Activated naive CD4-positive, alpha-beta T cell treated with anti-CD3 and anti-CD28 coated beads, Interleukin-2, amount 50 U/mL, for 16 hours (primary cell): ENCODE data around the gene HRH3.

Source experiments
- DNase-seq: peaks from one replicate; pipeline ENCODE4 v3.0.0-alpha.2; 2020

The HRH3 gene

GRCh38 chr20:62197311-62197710 is 22.8 kb downstream of the HRH3 start:
- DNase-seq = no peak

DNA sequence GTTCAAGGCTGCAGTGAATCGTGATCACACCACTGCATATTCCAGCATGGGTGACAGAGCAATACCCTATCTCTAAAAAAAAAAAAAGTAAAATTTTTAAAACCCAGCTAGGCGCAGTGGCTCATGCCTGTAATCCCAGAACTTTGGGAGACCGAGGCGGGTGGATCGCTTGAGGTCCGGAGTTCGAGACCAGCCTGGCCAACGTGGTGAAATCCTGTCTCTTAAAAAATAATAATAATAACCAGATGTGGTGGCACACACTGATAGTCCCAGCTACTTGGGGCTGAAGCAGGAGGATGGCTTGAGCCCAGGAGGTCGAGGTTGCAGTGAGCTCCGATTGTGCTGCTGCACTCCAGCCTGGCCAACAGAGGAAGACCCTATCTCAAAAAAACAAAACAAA is 23.8 kb downstream of the HRH3 start:
- DNase-seq = no peak

DNA sequence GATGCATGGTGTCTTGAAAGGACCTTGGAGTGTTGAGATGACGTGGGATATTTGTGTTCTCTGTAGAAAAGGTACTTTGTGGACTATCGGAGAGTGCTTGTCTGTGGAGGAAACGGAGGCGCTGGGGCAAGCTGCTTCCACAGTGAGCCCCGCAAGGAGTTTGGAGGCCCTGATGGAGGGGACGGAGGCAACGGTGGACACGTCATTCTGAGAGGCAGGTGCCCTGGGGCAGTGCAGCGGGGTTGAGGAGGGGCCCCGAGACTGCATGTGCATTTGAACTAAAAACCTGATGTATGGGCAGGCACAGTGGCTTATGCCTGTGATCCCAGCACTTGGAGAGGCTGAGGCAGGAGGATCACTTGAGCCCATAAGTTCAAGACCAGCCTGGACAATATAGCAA is 24.3 kb downstream of the HRH3 start:
- DNase-seq = no peak

DNA sequence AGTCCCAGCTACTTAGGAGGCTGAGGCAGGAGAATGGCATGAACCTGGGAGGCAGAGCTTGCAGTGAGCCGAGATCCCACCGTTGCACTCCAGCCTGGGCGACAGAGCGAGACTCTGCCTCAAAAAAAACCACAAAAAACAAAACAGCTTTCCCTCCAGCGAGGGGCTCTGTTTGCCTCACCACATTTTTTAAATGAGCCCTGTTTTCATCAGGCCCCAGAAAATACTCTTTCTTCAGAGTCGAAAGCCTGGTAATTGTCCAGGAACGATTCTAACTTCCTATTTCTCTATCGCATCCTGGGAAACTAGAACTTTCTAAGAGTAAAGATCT is 25.0 kb downstream of the HRH3 start:
- DNase-seq = no peak

DNA sequence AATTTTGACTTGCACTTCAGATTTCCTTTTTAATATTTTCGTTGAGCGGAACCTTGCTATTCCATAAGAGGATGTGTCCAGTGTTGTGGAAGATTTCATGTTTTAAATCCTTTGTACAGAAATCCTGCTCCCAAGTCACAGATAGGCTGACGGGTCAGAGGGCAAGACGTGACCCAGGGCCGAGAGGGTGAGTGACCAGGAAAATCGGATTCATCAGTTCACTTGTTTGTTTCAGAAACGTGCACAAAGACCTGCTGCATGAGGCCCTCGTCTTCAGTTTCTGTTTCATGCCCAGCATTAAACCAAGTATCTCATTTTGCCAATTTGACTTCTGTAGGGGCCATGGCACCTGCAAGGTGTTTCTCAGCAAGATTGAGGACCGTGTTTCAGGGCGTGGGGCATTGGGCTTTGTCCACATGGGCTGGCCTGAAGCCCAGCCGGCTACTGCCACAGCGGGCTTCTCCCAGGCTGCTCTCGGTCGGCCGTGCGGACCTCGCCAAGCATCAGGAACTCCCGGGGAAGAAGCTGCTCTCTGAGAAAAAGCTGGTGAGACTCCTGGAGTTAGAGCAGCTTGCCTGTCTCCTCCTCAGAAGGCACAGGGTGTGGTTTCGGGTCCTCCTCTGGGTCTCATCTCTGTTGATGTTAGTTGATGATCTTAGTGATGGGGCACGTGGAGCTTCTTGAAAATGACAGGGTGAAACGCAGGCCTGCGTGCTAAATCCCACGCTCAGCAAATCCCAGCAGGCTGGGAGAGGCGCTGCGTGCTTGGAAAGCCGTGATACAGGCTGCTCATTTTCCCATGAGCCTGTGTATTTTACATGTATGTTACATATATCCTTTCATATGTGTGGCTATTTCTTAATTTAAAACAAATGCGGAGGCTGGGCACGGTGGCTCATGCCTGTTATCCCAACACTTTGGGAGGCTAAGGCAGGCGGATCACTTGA is 26.7 kb downstream of the HRH3 start:
- DNase-seq = no peak

GRCh38 chr20:62192635-62193034 is 27.4 kb downstream of the HRH3 start:
- no peak for DNase-seq

DNA sequence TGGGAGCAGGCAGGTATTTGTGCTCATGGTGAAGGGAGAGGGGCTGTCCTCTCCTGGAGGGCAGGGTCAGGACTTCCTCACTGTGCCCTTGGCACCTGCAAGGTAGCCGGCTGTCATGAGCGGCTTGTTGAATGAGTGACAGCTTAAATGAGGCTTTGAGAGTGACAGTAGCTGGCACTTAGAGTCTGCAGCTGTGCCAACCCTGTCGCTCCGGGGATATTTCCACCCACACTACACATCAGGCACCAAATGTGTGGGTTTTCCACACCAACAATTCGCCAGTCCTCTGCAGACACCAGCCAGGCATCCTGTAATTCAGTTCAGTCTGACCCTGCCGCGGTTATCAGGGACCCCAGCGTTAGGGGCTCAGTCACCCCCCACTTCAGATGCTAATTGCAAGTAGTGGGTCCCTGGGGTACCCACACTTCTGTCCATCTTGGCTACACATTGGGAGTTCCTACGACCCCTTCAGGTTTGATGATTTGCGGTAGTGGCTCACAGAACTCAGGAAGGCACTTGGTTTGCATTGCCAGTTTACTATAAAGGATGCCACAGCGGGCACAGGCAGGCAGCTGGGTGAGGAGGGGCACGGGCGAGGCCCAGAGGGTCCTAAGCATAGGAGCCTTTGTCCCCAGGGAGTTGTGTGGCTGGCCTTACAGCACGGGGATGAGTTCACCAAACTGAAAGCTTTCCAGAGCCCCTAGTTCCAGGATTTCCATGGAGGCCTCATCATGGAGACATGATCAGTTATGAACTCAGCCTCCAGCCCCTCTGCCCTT is 28.1 kb downstream of the HRH3 start:
- DNase-seq = no peak

DNA sequence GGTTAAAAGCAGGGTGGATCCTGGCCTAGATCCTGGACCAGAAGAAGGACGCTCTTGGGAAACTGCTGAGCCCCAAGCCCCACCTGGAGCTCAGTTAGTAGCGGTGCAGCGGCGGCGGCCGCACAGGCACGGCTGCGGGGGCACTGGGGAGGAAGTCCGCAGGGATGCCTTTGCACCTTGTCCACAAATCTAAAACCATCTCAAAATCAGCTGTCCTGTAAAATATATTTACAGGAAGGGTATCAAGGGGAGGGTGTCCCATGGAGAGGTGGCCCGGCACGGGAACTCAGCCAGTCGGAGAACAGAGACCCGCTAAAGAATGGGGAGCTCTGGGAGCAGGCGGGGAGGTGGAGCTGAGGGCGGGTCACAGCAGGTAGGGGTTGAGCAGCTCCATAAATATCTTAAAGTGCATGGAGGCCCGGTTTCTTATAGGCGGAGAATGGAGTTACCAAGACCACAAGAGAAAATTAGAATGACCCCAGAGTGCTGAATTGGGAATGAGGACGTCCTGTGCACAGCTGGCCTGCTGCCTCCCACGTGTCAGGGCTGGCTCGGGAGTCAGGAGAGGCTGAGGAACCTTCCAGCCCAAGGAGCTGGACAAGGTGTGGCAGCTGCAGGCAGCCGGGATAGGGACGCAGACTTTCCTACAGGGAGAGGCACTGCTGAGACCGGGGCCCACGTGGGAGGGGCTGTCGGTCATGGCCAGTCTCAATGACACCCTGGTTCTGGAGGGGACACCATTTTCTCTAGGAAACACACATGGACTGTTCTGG is 29.3 kb downstream of the HRH3 start:
- DNase-seq = no peak

DNA sequence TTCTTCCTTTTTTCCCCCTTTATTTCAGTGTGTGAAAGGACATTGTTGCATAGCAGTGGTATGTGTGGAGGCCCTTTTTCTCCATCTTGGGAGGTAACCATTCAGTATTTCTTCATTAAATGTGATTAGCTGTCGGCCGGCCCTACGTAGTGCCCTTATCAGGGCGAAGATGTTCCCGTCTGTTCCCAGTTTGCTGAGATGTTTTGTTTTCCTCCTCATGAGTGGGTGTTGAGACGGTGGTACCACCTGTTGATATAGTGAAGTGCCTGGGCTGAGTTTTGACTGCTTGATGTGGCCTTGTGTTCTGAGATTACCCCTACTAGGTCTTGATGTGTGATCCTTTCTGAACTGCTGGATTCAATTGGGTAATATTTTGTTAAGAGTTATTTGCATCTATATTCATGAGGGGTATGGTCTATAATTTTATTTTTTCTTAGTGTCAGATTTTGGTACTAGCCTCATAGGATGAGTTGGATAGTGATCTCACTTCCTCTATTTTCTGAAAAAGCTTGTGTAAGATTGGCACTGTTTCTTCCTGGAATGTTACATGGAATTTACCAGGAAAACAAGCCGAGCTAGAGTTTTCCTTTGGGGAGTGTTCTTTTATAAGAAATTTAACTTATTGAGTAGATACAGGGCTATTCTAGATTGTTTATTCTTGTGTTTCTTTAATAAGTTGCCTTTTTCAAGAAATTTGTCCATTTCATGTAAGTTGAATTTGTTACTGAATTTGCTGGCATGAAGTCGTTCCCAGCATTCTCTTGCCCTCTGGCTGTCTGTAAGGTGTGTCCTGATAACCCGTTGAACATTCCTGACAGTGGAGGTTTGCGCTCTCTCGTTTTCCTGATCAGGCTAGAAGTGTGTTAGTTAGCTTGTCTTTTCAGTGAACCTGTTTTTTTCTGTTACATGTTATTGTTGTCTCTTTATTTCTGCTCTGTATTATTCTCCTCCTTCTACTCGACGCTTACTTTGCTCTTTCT is 32.9 kb downstream of the HRH3 start:
- no peak for DNase-seq

GRCh38 chr20:62186096-62186426 is 34.0 kb downstream of the HRH3 start:
- no peak for DNase-seq

DNA sequence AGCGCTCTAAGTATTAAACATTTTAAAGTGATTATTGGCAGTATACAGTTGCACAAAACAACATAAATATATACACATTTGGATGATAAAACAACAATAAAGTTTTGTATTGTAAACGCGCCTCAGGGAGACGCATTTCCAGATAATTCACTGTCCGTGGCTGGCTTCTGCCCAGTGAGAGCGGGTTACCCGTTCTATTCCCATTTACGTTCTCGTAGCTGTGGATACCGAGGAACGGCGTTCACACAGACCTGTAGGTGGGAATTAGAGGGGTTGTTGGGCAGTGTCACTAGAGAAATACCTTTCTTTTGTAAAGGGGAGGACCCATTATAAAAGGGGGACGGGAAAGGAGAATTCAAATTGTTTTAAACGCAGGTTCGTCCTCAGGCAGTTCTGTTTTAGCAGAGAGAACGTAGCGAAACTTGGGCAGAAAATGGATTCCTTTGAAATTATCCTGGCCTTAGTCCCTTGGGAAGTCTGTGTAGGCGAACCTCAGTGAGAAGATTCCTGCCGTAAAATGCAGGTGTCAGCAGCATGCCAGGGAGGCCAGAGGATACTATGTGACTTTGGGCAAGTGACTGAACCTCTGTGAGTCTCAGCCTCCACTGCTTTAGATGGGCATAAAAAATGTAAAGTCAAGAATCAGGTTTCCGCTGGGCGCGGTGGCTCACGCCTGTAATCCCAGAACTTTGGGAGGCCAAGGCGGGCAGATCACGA is 36.5 kb downstream of the HRH3 start:
- DNase-seq = no peak

DNA sequence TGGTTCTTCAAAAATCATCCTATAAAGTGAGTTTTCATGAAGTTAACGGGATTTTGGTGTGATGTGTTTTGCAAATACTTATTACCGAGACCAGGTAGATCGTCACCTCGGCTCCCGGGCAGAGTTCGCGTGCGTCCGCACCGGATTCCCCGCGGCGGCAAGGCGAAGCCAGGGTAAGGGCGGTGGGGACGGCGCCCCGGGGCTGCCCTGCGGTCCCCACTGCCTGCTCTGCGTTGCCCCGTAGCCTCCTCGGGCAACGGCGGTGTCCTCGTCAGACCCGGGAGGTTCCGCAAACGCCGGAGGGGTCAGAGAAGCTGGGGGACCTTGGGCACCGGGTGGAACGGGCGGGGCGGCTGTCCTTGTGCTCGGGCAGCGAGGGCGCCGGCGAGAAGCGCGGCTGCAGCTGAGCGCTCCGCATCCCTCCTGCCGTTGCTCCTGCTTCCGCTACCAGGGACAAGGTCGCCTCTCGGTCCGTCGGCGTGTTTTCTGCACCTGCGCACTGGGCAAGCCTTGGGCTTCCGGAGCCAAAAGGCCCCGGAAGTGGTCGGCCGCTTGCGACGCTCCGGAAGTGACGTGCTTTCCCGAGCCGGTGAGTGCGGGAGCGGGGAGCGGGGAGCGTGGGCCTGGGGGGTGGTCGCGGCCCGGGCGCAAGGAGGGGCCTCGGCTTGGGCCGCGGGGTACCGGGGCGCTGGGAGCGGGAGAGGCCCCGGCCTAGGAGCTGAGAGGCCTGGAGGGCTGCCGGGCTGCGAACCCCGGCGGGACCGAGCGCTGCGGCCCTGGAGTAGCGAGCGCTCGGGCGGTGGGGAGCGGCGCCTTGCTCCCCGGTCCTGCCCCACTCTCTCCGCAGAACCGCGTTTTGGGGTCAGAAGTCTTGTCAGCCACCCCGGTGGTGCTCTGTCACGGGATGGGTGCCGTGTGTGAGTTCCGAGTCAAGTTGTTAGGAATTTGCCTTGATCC is 37.3 kb downstream of the HRH3 start, which contains the start of gene MTG2:
TSS of gene MTG2 (plus strand) at position 560 of the 957 bp plus-strand sequence. CDS start 10,393 bp downstream, outside the sequence.
- DNase-seq = peak; percentile 94

- no peak for DNase-seq
These were observed 38.3 kb downstream of the HRH3 start for GRCh38 chr20:62181808-62182207.

DNA sequence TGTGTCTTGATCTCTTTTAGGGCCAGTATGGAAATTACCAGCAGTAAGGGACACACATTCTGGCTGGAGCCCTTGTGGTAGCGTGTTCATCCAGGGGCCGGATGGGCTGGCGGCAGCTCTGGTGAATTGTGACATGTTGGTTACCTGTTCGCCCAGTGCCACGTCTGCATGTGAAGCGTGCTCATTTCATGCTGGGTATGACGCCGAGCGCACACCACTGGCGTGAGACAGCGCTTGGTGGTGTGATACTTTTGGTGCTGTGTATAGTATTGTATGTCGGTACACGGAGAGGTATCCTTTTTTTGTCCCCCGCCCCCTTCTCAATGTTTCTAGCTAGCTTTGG is 40.9 kb downstream of the HRH3 start:
- DNase-seq = no peak

DNA sequence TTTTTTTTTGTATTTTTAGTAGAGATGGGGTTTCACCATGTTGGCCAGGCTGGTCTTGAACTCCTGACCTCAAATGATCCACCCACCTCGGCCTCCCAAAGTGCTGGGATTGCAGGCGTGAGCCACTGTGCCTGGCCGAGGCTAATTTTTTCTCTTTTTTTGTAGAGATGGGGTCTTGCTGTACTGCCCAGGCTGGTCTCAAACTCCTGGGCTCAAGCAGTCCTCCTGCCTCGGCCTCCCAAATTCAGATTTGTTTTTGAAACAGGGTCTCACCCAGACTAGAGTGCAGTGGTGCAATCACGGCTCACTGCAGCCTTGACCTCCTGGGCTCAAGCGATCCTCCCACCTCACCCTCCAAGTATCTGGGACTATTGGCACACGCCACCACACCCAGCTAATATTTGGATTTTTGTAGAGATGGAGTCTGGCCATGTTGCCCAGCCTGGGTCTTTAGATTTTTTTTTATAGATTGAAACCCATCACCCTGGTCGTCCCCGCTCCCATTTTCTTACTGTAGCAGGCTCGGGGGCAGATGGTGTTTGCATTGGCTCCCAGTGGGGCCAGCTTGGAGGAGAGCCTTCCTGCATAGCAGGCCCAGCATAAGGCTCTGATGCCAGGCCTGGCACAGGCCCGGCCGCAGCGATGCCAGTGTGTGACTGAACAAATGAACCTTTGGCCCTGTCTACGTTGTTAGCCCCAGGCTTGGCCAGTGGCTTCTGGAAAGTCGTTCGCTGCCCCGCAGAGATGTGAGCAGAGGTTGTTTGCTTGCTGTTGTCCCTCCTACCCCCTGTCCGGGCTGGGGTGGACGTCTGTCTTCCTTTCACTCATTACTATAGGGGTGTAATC is 41.5 kb downstream of the HRH3 start:
- DNase-seq = no peak

DNA sequence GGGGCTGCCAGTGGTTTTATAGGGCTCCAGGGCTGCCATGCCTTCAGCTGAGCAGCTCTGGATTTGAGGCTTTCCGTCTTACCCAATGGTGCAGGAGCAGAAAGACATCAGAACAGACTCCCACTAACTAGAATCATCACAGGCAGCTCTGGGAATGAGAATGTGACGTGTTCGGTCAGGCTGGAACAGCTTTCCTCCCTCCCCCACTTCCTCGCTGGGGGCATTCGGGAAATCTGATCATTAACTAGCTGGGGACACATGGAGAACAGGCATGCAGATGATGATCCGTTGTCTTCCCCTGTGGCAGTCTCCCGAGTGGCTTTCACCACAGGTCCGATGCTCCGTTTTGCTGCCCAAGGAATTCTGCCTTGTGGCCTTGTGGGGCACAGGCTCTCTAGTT is 42.8 kb downstream of the HRH3 start:
- no peak for DNase-seq

DNA sequence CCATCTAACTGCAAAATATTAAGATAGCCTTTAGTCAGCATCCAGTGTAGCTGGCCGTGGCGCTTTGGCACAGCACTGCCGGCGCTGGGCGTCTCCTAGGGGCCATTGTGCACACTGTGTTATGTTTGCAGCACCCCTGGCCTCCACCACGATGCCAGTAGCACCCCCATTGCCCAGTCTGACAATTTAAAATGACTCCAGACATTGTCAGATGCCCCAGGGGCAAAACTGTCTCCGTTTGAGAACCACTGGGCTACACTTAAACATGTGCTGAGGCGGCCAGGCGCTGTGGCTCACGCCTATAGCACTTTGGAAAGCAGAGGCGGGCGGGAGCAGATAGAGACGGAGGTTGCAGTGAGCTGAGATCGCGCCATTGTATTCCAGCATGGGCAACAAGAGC is 43.2 kb downstream of the HRH3 start:
- DNase-seq = no peak

DNA sequence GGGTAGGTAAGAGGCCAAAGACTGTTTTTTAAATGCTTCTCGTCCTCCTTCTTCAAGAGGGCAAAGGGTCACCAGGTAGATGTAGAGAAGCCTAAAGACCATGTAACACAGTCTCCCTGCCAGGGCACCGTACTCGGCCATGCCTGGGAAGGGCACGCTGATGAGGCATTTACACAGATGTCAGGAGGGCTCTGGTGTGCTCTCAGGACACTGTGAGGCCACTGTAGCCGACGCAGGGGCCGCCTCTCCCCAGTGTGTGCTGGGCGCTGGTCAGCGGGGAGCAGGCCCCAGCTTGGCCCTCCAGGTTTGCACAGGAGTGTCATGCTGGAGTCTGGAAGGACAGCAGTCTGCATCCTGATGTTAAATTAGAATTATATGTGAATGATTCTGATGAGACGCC is 44.4 kb downstream of the HRH3 start:
- DNase-seq = no peak

DNA sequence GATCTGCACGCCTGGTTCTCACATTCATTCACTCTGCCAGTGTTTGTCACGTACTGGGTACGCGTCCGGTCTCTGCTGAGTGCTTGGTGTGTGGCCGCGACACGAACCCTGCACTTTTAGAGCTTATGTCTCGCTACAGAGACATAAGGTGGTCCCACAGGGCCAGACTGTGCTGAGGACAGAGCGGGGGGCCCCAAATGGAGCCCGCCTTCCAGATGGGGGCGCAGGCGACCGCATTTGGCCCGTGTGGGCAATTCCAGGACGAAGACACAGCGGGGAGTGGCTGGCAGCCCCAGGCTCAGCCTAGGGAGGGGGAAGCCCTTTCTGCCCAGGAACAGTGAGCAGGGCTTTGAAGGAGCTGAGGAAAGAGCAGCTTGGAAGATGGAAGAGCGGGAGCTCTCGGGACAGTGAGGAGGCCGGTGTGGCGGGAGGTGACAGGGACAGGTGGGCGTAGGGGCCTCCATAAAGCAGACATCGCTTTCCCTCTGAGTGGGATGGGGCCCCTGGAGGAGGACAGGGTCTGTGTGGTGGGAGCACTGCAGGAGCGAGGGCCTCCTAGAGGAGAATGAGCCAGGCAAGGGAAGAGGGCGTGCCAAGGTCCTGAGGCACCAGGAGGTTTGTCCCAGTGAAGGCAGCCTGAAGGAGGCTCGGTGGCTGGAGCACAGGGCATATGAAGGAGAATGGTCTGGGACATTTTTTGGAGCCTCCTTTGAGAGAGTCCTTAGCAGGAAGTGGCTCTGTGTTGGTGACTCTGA is 45.0 kb downstream of the HRH3 start:
- DNase-seq = no peak
